HL-60 (cell line): ENCODE data around the gene CSK.

Experiments used
- GABPA ChIP-seq: IDR thresholded peaks from 2 replicates; pipeline ENCODE4 v1.6.1; 2012; ENCODE audit warnings: low read depth
- POLR2AphosphoS5 ChIP-seq: IDR thresholded peaks from 2 replicates; pipeline ENCODE4 v1.6.1; 2012; ENCODE audit warnings: low read depth
- TF ChIP-seq, protein P1 (sequence below): IDR thresholded peaks from one replicate; pipeline ENCODE4 v1.5.1; 2011; ENCODE audit warnings: low read length, control low read depth, inconsistent platforms; ENCODE audit not compliant: insufficient read depth
- TF ChIP-seq, protein P2 (sequence below): IDR thresholded peaks from 2 replicates; pipeline ENCODE4 v1.6.1; 2012; ENCODE audit warnings: low read depth; ENCODE audit not compliant: insufficient replicate concordance

DNA sequence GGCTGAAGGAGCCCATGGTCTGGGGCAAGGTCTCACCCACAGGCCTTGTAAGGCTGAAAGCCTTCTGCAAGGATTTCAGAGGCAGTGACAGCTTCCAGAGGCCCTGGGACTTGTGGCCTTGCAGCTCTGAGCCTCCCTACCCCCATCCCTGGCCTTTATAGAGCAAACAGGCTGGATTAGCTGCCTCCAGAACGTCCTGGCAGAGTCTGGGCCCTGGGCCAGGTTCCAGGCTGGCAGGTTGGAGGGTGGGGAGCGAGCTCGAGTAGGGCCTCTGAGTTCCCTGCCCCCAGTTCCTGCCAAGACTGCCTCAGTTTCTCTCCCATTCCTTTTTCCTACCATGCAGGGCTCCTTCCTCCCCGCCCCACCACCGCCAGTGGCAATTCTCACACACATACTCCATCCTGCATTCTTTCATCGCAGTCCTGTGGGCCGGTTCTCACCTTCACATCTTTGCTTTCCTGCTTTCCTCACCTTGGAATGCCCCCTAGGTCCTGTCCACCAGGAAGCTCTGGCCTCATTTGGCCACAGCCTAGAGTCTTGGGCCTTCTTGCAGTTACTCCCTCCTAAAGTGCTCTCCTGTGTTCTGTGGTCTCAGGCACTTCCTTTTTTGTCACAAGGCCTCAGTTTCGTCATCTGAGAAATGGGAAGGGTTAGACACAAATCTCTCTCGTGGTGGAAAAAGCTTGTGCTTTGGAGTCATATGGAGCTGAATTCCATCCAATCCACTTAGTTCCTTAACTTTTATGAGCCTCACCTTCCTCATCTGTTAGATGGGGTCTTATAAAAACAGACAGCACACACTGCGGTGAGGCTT is 33.4 kb downstream of the CSK start:
- TF ChIP-seq, protein P1, sequence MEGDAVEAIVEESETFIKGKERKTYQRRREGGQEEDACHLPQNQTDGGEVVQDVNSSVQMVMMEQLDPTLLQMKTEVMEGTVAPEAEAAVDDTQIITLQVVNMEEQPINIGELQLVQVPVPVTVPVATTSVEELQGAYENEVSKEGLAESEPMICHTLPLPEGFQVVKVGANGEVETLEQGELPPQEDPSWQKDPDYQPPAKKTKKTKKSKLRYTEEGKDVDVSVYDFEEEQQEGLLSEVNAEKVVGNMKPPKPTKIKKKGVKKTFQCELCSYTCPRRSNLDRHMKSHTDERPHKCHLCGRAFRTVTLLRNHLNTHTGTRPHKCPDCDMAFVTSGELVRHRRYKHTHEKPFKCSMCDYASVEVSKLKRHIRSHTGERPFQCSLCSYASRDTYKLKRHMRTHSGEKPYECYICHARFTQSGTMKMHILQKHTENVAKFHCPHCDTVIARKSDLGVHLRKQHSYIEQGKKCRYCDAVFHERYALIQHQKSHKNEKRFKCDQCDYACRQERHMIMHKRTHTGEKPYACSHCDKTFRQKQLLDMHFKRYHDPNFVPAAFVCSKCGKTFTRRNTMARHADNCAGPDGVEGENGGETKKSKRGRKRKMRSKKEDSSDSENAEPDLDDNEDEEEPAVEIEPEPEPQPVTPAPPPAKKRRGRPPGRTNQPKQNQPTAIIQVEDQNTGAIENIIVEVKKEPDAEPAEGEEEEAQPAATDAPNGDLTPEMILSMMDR: no peak
- TF ChIP-seq POLR2AphosphoS5 (no peak), GABPA (no peak)
- TF ChIP-seq, protein P2, sequence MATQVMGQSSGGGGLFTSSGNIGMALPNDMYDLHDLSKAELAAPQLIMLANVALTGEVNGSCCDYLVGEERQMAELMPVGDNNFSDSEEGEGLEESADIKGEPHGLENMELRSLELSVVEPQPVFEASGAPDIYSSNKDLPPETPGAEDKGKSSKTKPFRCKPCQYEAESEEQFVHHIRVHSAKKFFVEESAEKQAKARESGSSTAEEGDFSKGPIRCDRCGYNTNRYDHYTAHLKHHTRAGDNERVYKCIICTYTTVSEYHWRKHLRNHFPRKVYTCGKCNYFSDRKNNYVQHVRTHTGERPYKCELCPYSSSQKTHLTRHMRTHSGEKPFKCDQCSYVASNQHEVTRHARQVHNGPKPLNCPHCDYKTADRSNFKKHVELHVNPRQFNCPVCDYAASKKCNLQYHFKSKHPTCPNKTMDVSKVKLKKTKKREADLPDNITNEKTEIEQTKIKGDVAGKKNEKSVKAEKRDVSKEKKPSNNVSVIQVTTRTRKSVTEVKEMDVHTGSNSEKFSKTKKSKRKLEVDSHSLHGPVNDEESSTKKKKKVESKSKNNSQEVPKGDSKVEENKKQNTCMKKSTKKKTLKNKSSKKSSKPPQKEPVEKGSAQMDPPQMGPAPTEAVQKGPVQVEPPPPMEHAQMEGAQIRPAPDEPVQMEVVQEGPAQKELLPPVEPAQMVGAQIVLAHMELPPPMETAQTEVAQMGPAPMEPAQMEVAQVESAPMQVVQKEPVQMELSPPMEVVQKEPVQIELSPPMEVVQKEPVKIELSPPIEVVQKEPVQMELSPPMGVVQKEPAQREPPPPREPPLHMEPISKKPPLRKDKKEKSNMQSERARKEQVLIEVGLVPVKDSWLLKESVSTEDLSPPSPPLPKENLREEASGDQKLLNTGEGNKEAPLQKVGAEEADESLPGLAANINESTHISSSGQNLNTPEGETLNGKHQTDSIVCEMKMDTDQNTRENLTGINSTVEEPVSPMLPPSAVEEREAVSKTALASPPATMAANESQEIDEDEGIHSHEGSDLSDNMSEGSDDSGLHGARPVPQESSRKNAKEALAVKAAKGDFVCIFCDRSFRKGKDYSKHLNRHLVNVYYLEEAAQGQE: no peak
